Endometrial microvascular endothelial cells (primary cell): ENCODE measurements around the gene ACSS3. TPM values are rescaled to one million over a fixed set of nuclear protein-coding genes. Genes with fewer than 3 reads are reported as not detected.
"Not testable (repeated sequence)": the region's sequence is repeated elsewhere in the genome, so short reads cannot be mapped to it uniquely, and the experiment has no call there.

Source experiments
- in situ Hi-C: cut with HindIII; loops from 2 replicates; pipeline ENCODE4 v1.10.0; 2017; ENCODE audit warnings: low sequenced_read_pairs, low pct_unique_long_range_greater_than_20kb; ENCODE audit errors: inconsistent ontology term
- total RNA-seq: library from RNA; depleted of rRNA; stranded (reverse); fragments of >200 nt; gene quantifications from one replicate; pipeline ENCODE4 v1.2.3, GENCODE V29; 2015; ENCODE audit errors: inconsistent ontology term

ACSS3 gene
- total RNA-seq, 1 donor from 2014 or later = 0.65 TPM

DNA sequence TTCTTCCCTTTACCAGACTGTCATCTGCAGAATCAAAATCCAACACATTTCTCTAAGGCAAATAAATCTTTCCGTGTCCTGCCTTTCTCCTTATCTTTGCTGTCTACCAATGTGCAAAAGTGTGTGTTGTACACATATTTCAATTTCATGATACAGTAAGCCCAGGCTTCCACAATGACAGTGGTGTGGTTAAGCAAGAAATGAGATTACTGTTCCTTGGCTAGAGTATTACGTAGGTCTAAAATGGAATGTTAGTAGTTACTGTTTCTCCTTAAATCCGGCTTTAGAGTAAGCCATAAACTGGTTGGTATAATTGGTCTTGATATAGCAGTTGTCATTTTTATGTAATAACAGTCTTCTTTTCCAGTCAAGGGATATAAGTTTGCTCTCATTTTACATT is 82.0 kb downstream of the ACSS3 start:
- in situ Hi-C loops = no loop called here

DNA sequence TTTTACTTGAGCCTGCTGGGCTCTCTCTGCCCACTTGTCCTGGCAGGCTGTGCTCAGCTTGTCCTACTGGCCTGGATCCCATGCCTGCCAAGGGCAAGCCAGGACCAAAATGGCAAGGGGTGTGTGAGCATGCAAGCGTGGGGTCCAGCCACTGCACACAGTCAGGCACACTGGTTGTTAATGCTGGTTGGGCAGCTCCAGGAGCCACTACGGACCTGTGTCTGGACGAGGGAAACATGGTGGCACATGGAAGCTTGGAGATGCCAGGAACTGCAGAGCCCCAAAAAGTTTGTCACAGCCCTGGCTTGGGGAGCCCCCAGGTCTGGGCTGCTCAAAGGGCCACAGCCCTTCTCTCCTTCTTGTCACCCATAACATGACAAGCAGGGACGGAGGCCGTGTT is 83.8 kb downstream of the ACSS3 start:
- in situ Hi-C loops = no loop called here

DNA sequence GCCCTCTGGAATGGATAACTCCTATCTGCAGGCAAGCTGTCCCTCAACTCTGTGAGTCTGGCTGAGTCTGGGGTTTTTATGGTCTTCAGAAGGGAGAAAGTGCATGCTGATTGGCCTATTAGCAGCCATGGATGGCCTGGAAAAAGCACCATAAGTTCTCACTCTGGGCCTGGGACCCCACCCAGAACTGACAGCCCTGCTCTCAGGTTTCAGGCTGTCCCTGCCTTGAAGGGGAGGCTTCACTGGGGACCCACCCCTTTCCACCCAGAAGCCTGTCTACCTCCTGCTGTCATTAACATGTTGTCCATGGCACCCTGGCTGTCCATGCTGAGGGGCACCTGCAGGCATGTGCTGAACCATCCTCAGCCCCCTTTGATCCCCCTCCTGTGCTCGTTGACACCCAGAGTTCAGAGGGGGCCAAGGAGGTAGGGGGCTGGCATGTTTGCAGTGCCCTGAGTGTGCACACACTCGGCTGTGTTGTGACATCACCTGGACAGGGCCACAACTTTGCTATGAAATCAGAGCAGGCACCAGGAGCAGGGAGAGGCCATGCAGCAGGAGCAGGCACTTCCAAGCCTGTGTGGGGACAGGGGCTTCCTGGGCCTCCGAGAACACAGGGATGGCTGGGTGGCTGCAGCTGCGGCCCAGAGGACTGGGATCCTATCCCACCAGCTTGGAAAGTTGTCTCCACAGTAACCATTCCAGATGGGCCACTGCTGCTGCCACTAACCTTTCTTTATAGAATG is 84.7 kb downstream of the ACSS3 start:
- in situ Hi-C loops = no loop called here

DNA sequence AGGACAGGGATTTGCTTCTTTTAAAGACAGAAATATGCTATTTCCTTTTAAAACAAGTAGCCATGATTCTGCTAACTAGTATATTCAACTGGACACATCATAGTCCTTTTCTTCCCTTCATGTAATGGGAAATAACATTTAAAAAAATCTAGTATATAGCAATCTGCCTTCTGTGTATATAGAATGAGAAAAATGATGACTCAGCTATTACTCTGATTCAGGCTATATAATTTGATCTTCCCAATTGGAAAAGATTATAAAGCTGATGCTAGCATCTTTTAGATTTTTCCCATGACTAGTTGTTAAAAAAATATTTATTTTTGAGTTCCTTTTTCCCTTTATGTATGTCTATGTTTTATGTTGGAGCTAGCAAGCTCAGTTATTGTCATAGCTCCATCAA is 86.9 kb downstream of the ACSS3 start:
- in situ Hi-C loops = no loop called here

DNA sequence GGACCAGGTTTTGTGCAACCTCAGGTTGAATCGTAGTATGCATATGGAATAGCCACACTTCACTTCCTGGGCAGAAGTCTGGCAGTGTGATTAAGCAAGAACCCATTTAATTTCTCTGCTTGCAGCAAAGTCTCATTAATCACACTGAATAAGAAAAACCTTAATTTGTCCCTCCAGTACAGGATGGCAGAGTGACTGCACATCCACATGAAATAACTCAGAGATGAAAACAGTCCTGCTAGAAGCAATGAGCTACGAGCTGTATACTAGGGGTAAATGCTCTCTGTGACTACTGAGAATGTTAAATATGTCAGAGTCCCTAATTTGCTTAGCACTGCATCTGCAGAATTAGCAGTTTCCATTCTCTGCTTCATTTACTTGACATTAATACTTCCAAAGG is 88.9 kb downstream of the ACSS3 start:
- in situ Hi-C loops = no loop called here

DNA sequence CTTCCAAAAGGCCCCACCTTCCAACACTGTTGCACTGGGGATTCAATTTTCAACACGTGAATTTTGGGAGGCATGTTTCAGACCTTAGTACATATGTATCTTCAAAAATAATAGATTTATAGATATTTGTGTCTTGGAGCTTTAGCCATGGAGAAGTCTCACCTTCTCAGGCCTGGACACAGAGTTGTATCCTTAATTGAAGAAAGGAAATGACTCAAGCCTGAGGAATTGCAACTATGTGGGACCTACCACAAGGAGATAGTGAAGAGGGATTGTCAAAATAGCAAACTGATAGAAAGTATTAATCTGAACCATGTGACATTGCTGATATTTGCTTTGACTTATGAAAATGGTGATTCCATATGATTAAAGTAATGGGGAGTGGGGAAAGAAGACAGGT is 89.8 kb downstream of the ACSS3 start:
- in situ Hi-C loops = no loop called here

DNA sequence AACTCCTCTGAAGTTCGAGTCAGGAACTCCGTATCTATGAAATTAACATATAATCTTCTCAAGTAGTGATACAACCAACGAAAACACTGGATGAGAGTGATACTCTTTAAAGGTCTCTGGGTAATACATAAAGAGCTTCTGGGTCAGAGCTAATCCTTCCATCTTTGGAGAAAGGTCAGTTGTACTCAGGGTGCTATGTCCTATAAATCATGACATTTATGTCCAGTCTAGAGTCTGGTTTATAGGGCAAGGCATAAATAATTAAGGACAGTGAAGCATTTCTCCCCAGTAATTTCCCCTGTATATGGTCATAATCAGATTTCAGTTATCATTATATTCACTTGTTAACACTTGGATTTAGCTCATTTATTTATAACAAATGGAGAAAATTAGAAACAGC is 90.6 kb downstream of the ACSS3 start:
- in situ Hi-C loops = no loop called here

DNA sequence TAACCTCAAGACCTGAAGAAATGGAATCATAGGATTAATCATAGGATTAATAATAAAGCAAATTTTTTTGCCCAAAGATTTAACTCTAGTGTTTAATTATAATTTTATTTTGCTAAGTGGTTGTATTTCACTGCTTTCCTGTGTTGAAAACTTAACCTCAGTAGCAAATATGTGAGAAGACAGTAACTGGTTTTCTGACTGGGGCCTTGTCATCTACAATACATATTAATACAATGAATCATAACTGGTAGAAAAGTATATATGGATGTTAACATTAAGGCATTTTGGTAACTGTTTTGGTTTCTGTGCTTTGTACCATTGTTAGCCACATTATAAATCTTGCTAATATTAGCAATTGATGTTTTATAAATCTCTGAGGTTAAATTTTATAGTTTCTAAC is 92.2 kb downstream of the ACSS3 start:
- in situ Hi-C loops = no loop called here

DNA sequence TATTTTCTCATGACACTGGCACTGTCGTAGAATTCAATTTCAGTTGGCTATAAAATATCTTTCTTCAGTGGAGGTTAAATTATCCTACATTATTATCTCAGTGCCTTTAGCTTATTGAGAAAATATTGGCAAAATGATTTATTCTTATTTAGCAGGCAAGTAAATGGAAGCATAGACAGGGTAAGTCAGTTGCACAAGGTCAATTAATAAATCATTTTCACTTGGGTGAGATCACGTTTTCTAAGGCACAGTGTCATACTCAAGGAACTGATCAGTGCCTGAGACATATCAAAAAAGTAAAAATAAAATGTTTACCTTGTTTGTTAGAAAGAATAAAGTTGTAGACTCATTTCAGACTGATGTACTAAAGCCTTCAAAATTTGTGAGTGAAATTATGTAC is 95.0 kb downstream of the ACSS3 start:
- in situ Hi-C loops = no loop called here

DNA sequence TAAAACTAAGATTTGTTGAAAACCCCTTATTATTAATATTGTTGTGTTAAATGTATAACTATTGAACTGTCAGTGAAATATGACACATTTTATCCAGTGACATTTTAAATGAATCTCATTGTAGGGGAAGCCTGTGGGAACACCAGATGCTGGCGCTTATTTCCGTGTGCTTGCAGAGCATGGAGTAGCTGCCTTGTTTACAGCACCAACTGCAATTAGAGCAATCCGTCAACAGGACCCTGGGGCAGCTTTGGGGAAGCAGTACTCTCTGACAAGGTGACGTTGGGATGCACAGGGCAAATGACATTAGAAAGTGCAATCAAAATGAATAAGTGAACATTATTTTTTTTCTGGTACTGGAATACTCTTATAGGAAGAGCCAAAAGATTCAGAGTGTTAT is 96.8 kb downstream of the ACSS3 start:
- in situ Hi-C loops = no loop called here

DNA sequence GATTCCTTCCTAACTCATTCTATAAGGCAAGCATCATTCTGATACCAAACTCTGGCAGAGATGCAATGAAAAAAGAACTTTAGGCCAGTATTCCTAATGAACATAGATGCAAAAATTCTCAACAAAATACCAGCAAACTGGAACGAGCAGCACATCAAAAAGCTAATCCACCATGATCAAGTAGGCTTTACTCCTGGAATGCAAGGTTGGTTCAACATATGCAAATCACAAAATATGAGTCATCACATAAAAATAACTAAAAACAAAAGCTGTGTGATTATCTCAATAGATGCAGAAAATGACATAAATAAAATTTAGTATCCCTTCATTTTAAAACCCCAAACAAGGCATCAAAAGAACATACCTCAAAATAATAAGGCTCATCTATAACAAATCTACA is 98.9 kb downstream of the ACSS3 start:
- in situ Hi-C loops = no loop called here

DNA sequence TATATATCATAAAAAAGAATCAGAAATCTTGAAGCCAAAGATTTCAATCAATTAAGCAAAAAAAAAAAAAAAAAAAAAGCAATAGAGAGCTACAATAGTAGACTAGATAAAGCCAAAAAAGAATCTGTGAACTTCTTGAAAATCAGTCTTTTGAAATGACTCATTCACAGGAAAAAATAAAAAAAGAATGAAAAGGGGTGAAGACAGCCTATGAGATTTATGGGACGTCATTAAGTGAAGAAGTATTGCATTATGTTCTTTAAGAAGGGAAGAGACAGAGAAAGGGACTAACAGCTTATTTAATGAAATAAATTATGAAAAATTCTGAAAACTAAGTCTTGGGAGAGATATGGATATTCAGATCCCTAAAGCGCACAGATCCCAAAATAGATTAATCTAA is 103.8 kb downstream of the ACSS3 start:
- in situ Hi-C loops = no loop called here

DNA sequence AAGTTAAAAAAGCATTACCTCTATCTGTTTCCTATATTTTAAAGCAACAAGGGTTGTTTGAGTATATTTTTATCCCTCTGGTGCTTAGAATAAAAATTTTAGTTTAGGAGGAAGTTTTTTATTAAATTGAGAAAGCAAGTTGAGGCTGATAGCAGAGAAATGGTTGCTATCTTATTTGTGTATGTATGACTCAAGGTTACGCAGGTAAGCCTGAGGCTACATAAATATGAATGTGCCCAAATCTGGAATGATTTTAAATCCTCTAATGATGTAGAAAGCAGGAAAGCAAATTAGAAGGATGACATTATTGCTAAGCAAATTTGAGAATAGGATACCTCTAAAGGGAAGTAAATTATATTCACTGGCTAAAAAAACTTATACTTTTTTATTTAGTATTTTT is 109.8 kb downstream of the ACSS3 start:
- in situ Hi-C loops = no loop called here

DNA sequence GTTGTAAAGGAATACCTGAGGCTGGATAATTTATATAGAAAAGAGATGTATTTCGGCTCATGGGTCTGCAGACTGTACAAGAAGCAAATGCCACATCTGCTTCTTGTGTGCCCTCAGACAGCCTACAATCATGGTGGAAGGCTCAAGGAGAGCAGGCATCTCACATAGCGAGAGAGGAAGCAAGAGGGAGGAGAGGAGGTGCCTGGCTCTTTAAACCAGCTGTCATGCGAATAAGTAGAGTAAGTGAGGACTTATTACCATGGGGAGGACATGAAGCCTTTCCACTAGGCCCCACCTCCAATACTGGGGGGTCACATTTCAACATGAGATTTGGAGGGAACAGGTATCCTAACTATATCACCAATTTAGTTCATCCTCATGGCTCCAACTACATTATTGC is 118.7 kb downstream of the ACSS3 start:
- in situ Hi-C loops = no loop called here

DNA sequence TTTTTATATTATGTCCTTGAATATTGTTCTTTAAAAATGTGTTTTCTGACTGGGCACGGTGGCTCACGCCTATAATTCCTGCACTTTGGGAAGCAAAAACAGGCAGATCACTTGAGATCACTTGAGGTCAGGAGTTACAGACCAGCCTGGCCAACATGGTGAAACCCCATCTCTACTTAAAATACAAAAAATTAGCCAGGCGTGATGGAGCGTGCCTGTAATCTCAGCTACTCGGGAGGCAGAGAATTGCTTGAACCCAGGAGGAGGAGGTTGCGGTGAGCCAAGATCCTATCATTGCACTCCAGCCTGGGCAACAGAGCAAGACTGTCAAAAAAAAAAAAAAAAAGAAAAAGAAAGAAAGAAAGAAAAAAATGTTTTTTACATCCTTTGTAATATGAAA is 122.7 kb downstream of the ACSS3 start:
- in situ Hi-C loops = not testable (repeated sequence)

DNA sequence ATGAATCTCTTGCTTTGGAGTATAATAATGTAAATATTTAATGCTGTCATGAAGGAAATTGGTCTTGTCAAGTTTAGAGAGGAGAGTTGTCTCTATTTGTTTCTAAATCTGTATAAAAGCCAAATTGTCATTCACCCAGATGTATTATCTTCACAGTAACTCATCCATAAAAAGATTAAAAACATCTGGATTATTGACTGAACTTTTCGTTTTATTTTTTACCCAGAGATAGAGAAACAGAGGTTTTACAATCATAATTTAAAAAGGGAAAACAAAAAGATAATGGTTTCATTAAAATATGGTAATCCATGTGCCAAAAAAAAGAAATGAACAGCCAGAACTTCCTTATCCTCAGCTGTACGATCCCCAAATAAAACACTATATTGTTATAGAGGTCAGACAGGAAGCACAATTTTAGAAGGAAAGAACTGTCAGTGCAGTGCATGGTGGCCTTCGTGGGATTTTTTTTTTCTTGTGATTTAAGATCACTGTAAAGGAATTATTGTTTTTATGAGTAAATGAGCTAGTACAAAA is 125.9 kb downstream of the ACSS3 start:
- in situ Hi-C loops = no loop called here

DNA sequence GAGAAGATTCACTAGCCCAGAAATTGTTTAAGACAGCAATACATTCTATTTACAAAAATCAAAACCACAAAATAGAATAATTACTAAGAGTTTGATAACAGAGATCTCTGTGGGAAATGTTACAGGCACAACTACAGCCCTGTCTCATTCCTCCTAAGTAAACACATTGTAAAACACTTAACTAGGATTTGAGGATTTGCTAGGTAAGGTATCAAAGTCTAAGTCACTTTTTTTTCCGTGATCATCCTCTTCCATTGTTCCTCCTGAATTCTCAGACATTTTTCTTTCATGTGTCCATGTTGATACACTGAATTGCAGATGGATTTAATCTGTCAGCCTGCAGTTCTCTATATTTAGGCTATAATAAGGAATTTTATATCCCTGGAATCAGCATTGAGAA is 127.5 kb downstream of the ACSS3 start:
- in situ Hi-C loops = no loop called here

DNA sequence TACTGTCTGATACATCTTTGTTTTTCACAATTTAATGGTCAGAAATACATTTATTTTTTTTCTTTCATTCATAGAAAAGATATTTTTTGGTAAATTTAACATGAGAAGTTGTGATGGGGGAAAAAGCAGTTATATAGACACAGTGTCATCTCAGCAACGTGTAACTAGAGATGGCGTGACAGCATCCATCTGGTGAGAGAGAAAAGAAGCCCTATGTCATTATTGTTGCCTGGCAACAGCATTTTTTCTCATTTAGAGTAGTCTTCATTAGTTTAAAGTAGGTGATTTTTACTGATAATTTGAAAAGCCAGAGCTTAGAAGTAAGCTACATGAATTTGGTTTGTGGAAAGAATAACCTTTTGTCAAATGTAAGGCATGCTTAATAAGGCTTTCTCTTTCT is 128.6 kb downstream of the ACSS3 start:
- in situ Hi-C loops = no loop called here

DNA sequence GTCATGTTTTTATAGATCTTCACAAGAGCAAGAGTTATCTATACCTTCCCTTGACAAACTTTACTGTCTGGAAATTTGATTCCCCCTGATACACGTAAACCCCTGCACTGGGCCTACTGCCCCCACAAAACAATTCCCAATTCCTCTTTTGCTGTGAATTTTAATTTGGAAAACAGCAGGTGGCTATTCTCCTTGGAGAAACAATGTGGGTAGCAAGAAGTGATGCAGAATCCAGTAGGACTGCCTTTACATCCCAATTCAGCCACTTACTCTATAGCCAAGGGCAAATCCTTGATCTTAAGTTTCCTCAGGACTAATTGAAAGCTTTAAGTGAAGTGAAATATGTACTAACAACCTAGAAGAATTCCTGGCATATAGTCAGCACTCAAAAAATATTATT is 129.3 kb downstream of the ACSS3 start:
- in situ Hi-C loops = no loop called here

DNA sequence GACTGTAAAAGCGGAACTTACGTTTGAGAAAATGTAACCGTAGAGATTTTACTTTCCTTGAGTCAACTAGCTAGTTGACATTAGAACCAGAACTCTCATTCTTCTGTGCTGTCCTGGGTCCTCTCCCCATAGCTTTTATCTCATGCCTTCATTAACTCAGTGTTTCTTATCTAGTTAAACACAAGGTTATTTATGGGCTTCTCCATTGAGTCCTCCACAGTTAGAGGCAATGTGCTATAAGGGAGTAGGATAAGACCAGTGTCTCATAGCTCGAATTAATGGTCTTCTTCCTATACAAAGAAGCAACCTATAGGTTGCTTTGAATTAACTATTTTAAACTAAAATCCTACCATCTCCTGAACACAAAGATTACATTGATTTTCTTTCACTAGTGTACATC is 129.8 kb downstream of the ACSS3 start:
- in situ Hi-C loops = no loop called here
